H1 (cell line): ENCODE measurements around the gene SORCS3. TPM values are rescaled to one million over a fixed set of nuclear protein-coding genes. Genes with fewer than 3 reads are reported as not detected.

Experiments used
- CTCF ChIA-PET: fragments of 300-600 bp; sonication (Branson Sonifier 250); formaldehyde crosslinking; loops from one replicate; lab custom pipeline; 2021; ENCODE audit not compliant: partially characterized antibody; lab: Charles Lee
- POLR2A ChIA-PET: fragments of 300-600 bp; sonication (Branson Sonifier 250); formaldehyde crosslinking; loops from one replicate; lab custom pipeline; 2021; ENCODE audit warnings: inconsistent platforms; ENCODE audit not compliant: partially characterized antibody; lab: Charles Lee
- DNase-seq, 2 experiments: peaks; one replicate each; pipeline versions ENCODE4 v3.0.0 to v3.0.0-alpha.2; 2010 to 2022; ENCODE audit warnings: low spot score in 2 of 2, low read depth in 1 of 2, mixed read lengths in 1 of 2
- FAIRE-seq: peaks from 2 replicates; lab custom pipeline; 2011; peaks lifted over from hg19 to GRCh38; lab: Jason Lieb, UNC
- H2AFZ ChIP-seq: 2 replicates; pipeline ENCODE4 v1.8.1; 2012; ENCODE audit warnings: low read length, inconsistent platforms
- H2AK5ac ChIP-seq: 2 replicates; pipeline ENCODE4 v1.6.1; 2013; ENCODE audit warnings: low read depth, low read length
- H2BK120ac ChIP-seq: replicated peaks from 2 replicates; pipeline ENCODE3; 2013; ENCODE audit warnings: low read depth, low read length, inconsistent platforms
- H2BK12ac ChIP-seq: 2 replicates; pipeline ENCODE4 v1.6.1; 2013; ENCODE audit warnings: low read depth, low read length
- H2BK15ac ChIP-seq: 2 replicates; pipeline ENCODE4 v1.6.1; 2013; ENCODE audit warnings: low read length
- H2BK20ac ChIP-seq: 2 replicates; pipeline ENCODE4 v1.6.1; 2013; ENCODE audit warnings: low read length
- H2BK5ac ChIP-seq: 2 replicates; pipeline ENCODE4 v1.6.1; 2013; ENCODE audit warnings: low read depth, low read length
- H3K14ac ChIP-seq: 2 replicates; pipeline ENCODE4 v1.6.1; 2013; ENCODE audit warnings: inconsistent platforms; ENCODE audit not compliant: insufficient read length
- H3K18ac ChIP-seq: 2 replicates; pipeline ENCODE4 v1.6.1; 2013; ENCODE audit warnings: low read length; ENCODE audit errors: extremely low read depth
- H3K23ac ChIP-seq: 2 replicates; pipeline ENCODE4 v1.6.1; 2013; ENCODE audit warnings: inconsistent platforms; ENCODE audit not compliant: insufficient read length
- H3K23me2 ChIP-seq: 2 replicates; pipeline ENCODE4 v1.6.1; 2013; ENCODE audit warnings: low read depth, low read length
- H3K27ac ChIP-seq: 2 replicates; pipeline ENCODE4 v1.6.1; 2011; ENCODE audit warnings: low read depth, low read length, inconsistent platforms
- H3K27me3 ChIP-seq, 4 experiments: replicated peaks in 1 of 4; 1 replicate in 1 of 4; 2 replicates in 3 of 4; pipeline versions ENCODE4 v1.6.1 to v1.8.1; 2011 to 2013; ENCODE audit warnings: low read length in 3 of 4, mild to moderate bottlenecking in 3 of 4, inconsistent platforms in 2 of 4, mixed read lengths in 2 of 4, moderate library complexity in 1 of 4; ENCODE audit not compliant: control insufficient read depth in 3 of 4, insufficient read depth in 3 of 4; ENCODE audit errors: extremely low read depth in 1 of 4
- H3K36me3 ChIP-seq, 4 experiments: 2 replicates each; pipeline versions ENCODE4 v1.6.1 to v1.8.1; 2011 to 2013; ENCODE audit warnings: mild to moderate bottlenecking in 4 of 4, low read length in 3 of 4, moderate library complexity in 2 of 4, control low read depth in 1 of 4, inconsistent platforms in 1 of 4; ENCODE audit not compliant: insufficient read depth in 4 of 4, control insufficient read depth in 2 of 4
- H3K4ac ChIP-seq: replicated peaks from 2 replicates; pipeline ENCODE3; 2013; ENCODE audit warnings: low read length, low read depth, mixed read lengths, inconsistent platforms; ENCODE audit not compliant: insufficient read length
- H3K4me1 ChIP-seq, 4 experiments: replicated peaks in 1 of 4; 1 replicate in 1 of 4; 2 replicates in 3 of 4; pipeline versions ENCODE4 v1.6.1 to v1.8.1; 2011 to 2013; ENCODE audit warnings: low read length in 3 of 4, inconsistent platforms in 2 of 4, mixed read lengths in 1 of 4; ENCODE audit not compliant: insufficient read depth in 4 of 4, control insufficient read depth in 3 of 4
- H3K4me2 ChIP-seq, 2 experiments: 2 replicates each; pipeline versions ENCODE4 v1.6.1 to v1.8.1; 2011 to 2013; ENCODE audit warnings: low read depth in 2 of 2, low read length in 2 of 2, control low read depth in 1 of 2, inconsistent platforms in 1 of 2, mild to moderate bottlenecking in 1 of 2; ENCODE audit not compliant: insufficient read depth in 1 of 2
- H3K4me3 ChIP-seq, 4 experiments: fragments of 200-600, 300-600 bp in 1 of 4; sonication (generic), shearing (Covaris generic), sonication (Bioruptor Twin) in 1 of 4; 2 replicates each; pipeline versions ENCODE4 v1.5.1 to v1.8.1; 2011 to 2016; ENCODE audit warnings: low read length in 4 of 4, low read depth in 3 of 4, control low read depth in 2 of 4, inconsistent platforms in 2 of 4, mild to moderate bottlenecking in 2 of 4, mixed read lengths in 1 of 4, moderate library complexity in 1 of 4; ENCODE audit not compliant: insufficient read depth in 2 of 4; ENCODE audit errors: extremely low read depth in 1 of 4
- H3K56ac ChIP-seq: replicated peaks from 2 replicates; pipeline ENCODE3; 2013; ENCODE audit warnings: low read depth, mild to moderate bottlenecking, mixed read lengths, low read length, inconsistent platforms; ENCODE audit not compliant: insufficient read length
- H3K79me1 ChIP-seq: 2 replicates; pipeline ENCODE4 v1.6.1; 2013; ENCODE audit warnings: low read depth, low read length, control low read depth
- H3K79me2 ChIP-seq, 2 experiments: 2 replicates each; pipeline versions ENCODE4 v1.6.1 to v1.8.1; 2012 to 2013; ENCODE audit warnings: low read length in 2 of 2, mild to moderate bottlenecking in 2 of 2, inconsistent platforms in 1 of 2; ENCODE audit not compliant: insufficient read depth in 2 of 2, control insufficient read depth in 1 of 2
- H3K9ac ChIP-seq, 4 experiments: replicated peaks in 1 of 4; 1 replicate in 1 of 4; 2 replicates in 3 of 4; pipeline versions ENCODE4 v1.6.1 to v1.8.1; 2011 to 2013; ENCODE audit warnings: low read depth in 3 of 4, low read length in 3 of 4, control low read depth in 2 of 4, mild to moderate bottlenecking in 2 of 4, moderate library complexity in 2 of 4, inconsistent platforms in 1 of 4; ENCODE audit errors: extremely low read depth in 1 of 4
- H3K9me3 ChIP-seq, 2 experiments: 2 replicates each; pipeline versions ENCODE4 v1.6.1 to v1.8.1; 2012 to 2013; ENCODE audit warnings: mild to moderate bottlenecking in 2 of 2, moderate library complexity in 2 of 2, control low read depth in 1 of 2, inconsistent platforms in 1 of 2, low read depth in 1 of 2, low read length in 1 of 2, mixed read lengths in 1 of 2; ENCODE audit not compliant: insufficient read depth in 2 of 2
- H4K20me1 ChIP-seq, 2 experiments: replicated peaks in 1 of 2; 2 replicates each; pipeline versions ENCODE3 to v1.8.1; 2011 to 2013; ENCODE audit warnings: inconsistent platforms in 2 of 2, low read length in 2 of 2, mild to moderate bottlenecking in 1 of 2; ENCODE audit not compliant: insufficient read depth in 2 of 2, control insufficient read depth in 1 of 2
- H4K5ac ChIP-seq: 2 replicates; pipeline ENCODE4 v1.6.1; 2013; ENCODE audit warnings: low read length, low read depth, mixed read lengths, inconsistent platforms; ENCODE audit not compliant: insufficient read length
- H4K8ac ChIP-seq: 2 replicates; pipeline ENCODE4 v1.8.0; 2013; ENCODE audit warnings: mild to moderate bottlenecking, moderate library complexity, low read length, inconsistent platforms; ENCODE audit not compliant: insufficient read depth; ENCODE audit errors: extremely low read depth
- H4K91ac ChIP-seq: replicated peaks from 2 replicates; pipeline ENCODE3; 2013; ENCODE audit warnings: low read length, mixed read lengths, inconsistent platforms; ENCODE audit not compliant: insufficient read length
- ASH2L ChIP-seq: fragments of 200-600, 300-600 bp; sonication (generic); IDR thresholded peaks from one replicate; pipeline ENCODE4 v1.7.1; 2017; ENCODE audit warnings: low read length
- CHD1 ChIP-seq: IDR thresholded peaks from 2 replicates; pipeline ENCODE4 v1.6.1; 2012; ENCODE audit warnings: low read depth, low read length, improper control_type of control experiment
- CREB1 ChIP-seq: IDR thresholded peaks from 2 replicates; pipeline ENCODE4 v1.6.1; 2012; ENCODE audit warnings: inconsistent platforms
- EGR1 ChIP-seq: IDR thresholded peaks from 2 replicates; pipeline ENCODE4 v1.6.1; 2011; ENCODE audit warnings: low read depth, low read length, borderline replicate concordance
- GABPA ChIP-seq: IDR thresholded peaks from 2 replicates; pipeline ENCODE4 v1.6.1; 2011; ENCODE audit warnings: mild to moderate bottlenecking, low read length, moderate library complexity, borderline replicate concordance; ENCODE audit not compliant: insufficient read depth
- JUN ChIP-seq: IDR thresholded peaks from 2 replicates; pipeline ENCODE4 v1.6.1; 2011; ENCODE audit warnings: low read depth, mild to moderate bottlenecking, improper control_type of control experiment, low read length
- JUND ChIP-seq: IDR thresholded peaks from 2 replicates; pipeline ENCODE4 v1.6.1; 2011; ENCODE audit warnings: mild to moderate bottlenecking, improper control_type of control experiment, low read length
- KDM5A ChIP-seq: fragments of 200-600 bp; IDR thresholded peaks from 2 replicates; pipeline ENCODE4 v1.7.1; 2012; ENCODE audit warnings: mild to moderate bottlenecking, low read length, inconsistent platforms, mixed read lengths
- RAD21 ChIP-seq, 2 experiments: IDR thresholded peaks in 1 of 2; conservative IDR thresholded peaks in 1 of 2; 2 replicates each; pipeline ENCODE4 v1.6.1; 2011; ENCODE audit warnings: low read depth in 2 of 2, low read length in 2 of 2, improper control_type of control experiment in 1 of 2, inconsistent platforms in 1 of 2, mild to moderate bottlenecking in 1 of 2, moderate library complexity in 1 of 2
- SP1 ChIP-seq: IDR thresholded peaks from 2 replicates; pipeline ENCODE4 v1.6.1; 2011; ENCODE audit warnings: low read depth, low read length
- TBP ChIP-seq: IDR thresholded peaks from 2 replicates; pipeline ENCODE4 v1.6.1; 2011; ENCODE audit warnings: low read depth, low read length, improper control_type of control experiment
- ZNF274 ChIP-seq: IDR thresholded peaks from 2 replicates; pipeline ENCODE4 v1.7.0; 2012; ENCODE audit warnings: low read length, borderline replicate concordance; ENCODE audit errors: extremely low read depth
- WGBS, 2 experiments: shearing (Covaris generic) in 1 of 2; methylation state at CpG; one replicate each; pipeline versions ENCODE4 v1.1.6 to v1.1.7; 2013 to 2015; ENCODE audit warnings: low lambda C conversion rate in 2 of 2, mixed read lengths in 2 of 2, inconsistent platforms in 1 of 2, low coverage in 1 of 2, missing lambda C conversion rate in 1 of 2; ENCODE audit not compliant: insufficient replicate concordance in 2 of 2, insufficient coverage in 1 of 2, insufficient read length in 1 of 2; ENCODE audit errors: extremely low coverage in 1 of 2, missing lambda C conversion rate in 1 of 2; 5-methylcytosine and 5-hydroxymethylcytosine counted together
- polyA plus RNA-seq, 7 experiments: library from polyadenylated mRNA; depleted of rRNA in 3 of 7; stranded (reverse) in 5 of 7; unstranded in 2 of 7; fragments of >200 nt in 5 of 7; fragments of 200-250 nt in 2 of 7; gene quantifications; 1 replicate in 5 of 7; 2 replicates in 1 of 7; 4 replicates in 1 of 7; pipeline versions ENCODE4 v1.2.1 to v1.2.3, GENCODE V29; 2011 to 2013; ENCODE audit warnings: missing spikeins in 2 of 7, mixed read lengths in 2 of 7
- total RNA-seq: library from RNA; stranded (reverse); fragmentation: NEBNext Ultra II Directional; extraction: Animal tissue kit (Norgen Biotek cat#: 25700); gene quantifications from 2 replicates; pipeline ENCODE4 v1.2.1, GENCODE V29; 2021

Gene SORCS3
- total and polyA plus RNA-seq, 2 of the 8 experiments (the other 6 are each of a cell fraction or from before 2014, with no cell fraction given), result 0.26 to 0.88 TPM

DNA sequence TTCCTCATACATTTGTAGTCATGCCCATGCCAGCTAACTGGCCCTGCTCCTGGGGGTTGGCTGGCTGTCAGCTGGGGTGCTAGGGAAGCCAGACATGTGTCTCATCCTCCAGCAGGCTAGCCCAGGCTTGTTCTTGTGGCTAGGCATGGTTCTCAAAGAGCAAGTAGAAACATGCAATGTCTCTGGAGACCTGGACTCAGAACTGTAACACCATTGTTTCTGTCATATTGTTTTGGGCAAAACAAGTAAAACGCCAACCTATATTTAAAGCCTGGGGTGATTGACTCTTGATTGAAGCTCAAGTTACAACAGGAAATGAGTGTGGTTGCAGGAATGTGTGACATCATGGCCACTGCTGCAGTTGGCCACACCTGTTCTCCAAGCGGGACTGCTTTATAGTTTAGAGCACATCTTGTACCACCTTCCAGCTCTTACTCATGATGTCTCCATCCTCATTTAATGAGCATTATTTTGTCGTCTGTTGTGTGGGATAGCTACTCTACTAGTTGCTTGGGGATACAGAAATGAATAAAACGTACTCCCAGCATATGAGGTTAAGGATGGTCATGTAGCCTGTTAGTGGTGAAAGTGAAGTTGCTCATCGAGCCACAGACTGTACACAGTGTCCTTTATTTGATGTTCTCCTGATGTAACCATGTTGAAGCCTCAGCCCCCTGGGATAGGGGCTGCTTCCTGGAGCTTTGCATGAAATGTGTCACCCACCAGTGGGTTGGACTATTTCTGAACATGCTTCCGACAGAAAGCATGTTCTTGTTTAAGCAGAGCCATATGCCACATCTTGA lies 168.4 kb downstream of the SORCS3 start:
- Histone ChIP-seq H3K79me2 (no peaks in the 10 kb centered on the region), H4K5ac (no peak overlapping the region), H4K8ac (no peak overlapping the region), H2BK12ac (peak overlapping the region; percentile 71; the same call in 1 of the 2 replicates), H3K14ac (no peak overlapping the region), H3K18ac (peak overlapping the region; percentile 64; the same call in 1 of the 2 replicates), H4K91ac (peak overlapping the region; percentile 72), H3K27ac (no peak overlapping the region), H2BK15ac (no peak overlapping the region), H3K4me2 (peak overlapping the region; percentile 27 to 40; a peak in 1 of 4 replicates), H2BK5ac (peak overlapping the region; percentile 89; the same call in 1 of the 2 replicates), H3K23me2 (no peaks in the 10 kb centered on the region), H3K4me1 (peaks cover 0 to 8% (median 3%) of the 10 kb centered on the region in 4 experiments; a peak in 4 of 7 replicates), H3K23ac (no peak overlapping the region), H2AFZ (peak overlapping the region; percentile 49), H2BK120ac (peak overlapping the region; percentile 81), H3K27me3 (no peaks in the 10 kb centered on the region; a peak in 1 of 7 replicates), H3K56ac (no peak overlapping the region), H3K9me3 (no peaks in the 10 kb centered on the region), H3K79me1 (no peaks in the 10 kb centered on the region), H3K4ac (no peak overlapping the region), H4K20me1 (no peaks in the 10 kb centered on the region), H3K4me3 (no peak overlapping the region), H2AK5ac (no peak overlapping the region), H3K36me3 (no peaks in the 10 kb centered on the region), H2BK20ac (no peak overlapping the region), H3K9ac (no peak overlapping the region)
- WGBS, 2 experiments, result 79% methylated on average over 6 of the region's 6 CpGs; no CpG with 5 or more reads in 1 of the 2 experiments
- CTCF ChIA-PET, result interaction anchor here (0.6 to 1.1 kb wide), 2 partner anchors 12 to 116 kb away, joined by 3 read pairs; no protein-coding TSS in a partner anchor
- DNase-seq, result peak in 1 of 2 experiments; percentile 23
- FAIRE-seq, result no peak
- POLR2A ChIA-PET, result interaction anchor here (1.1 kb wide), 1 partner anchor 11 kb away, joined by 4 read pairs; no protein-coding TSS in a partner anchor
- TF ChIP-seq EGR1 (no peak), CHD1 (no peak), RAD21 (IDR thresholded peaks at IDR 0.05 in 1 of 2, conservative IDR thresholded peaks at IDR 0.05 in 1 of 2; ENCODE audit: low read depth in 2 of 2, low read length in 2 of 2) (no peak), ASH2L (peak; percentile 38), ZNF274 (no peak), KDM5A (no peak), CREB1 (peak; percentile 44; the same call in 1 of the 2 replicates), GABPA (no peak), TBP (no peak), JUN (0 out of 2 replicates have a peak, but pooled peaks have one; percentile 37), JUND (0 out of 2 replicates have a peak, but pooled peaks have one; percentile 60), SP1 (no peak)
